Stimulated activated CD8-positive, alpha-beta memory T cell treated with anti-CD3 and anti-CD28 coated beads, Interleukin-15, amount 100 ng/mL, for 1 hour (primary cell): ENCODE measurements around the gene ARHGEF40.

Experiments used
- DNase-seq: peaks from one replicate; pipeline ENCODE4 v3.0.0-alpha.2; 2020; ENCODE audit warnings: low read depth

The ARHGEF40 gene

GRCh38 chr14:21098076-21098891 is 28.2 kb downstream of the ARHGEF40 start, which contains the start of gene ZNF219:
Gene ZNF219, minus strand, starts transcription at chr14:21098655. Its CDS starts 5,064 bp downstream, at chr14:21093591.
- no peak for DNase-seq

DNA sequence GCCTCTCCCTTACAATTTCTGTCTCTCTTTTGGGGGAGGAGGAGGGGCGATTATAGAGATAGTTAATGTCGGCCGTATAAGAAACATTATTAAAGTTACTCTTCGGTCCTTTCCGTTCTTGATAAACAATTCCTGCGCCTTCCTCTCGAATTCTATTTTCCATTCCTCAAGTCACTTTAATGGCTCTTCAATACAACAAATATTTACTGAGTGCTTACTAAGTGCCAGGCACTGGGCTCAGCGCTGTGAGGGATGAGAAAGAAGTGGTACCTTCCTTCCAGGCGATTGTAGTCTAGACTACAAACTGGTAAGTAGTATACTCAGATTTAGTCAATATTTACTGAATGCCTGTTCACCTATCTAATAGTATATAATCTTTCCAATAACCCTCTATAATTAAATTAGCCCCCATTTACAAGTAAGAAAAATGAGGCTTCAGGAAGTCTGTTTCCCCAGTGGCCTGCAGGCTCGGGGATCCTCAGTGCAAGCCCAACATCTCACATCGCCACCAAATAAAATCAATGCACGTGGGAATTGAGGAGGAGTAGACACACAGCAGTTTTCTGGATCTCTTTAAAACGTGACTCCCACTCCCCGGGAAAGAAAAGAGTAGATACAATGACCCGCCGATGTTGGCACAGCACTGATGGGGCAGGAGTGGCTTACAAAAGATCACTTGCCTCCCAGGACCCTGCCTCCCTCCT is 28.9 kb downstream of the ARHGEF40 start:
- no peak for DNase-seq

DNA sequence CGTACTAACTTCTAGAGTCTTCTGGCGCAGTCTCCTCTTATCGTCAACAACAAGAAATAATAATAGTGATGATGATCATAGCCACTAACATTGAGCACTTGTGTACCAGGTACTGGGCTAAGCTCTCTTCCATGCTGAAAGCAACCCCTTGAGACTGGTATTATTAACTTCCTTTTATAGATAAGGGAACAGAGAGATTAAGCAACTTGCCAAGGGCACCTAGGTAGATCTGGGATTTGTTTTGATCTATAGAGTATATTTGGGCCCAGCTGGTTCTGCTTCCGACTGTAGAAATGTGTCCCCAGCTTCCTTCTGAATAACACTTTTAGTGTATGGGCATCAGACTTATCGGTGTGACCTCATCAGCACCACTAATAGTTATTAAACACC is 29.5 kb downstream of the ARHGEF40 start:
- DNase-seq = no peak

DNA sequence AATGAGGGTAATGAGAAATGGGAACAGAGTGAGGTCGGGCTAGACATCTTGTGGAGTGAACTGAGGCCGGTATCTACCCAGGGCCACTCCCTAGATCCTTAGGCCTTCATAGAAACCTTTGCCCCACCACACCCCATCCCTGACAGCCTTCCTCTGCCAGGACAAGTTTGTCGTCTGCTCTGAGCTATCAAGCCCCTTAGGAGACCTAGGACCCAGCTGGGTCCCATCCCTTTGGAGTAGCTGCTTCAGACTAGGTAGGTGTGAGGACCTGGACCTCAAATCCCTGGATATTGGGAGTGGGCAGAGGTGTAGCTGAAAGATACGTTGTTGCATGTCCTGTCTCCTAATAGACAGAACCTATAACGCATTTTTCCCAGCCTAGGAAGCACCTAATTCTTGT is 30.8 kb downstream of the ARHGEF40 start, which contains the start of gene TMEM253:
Gene TMEM253, plus strand, starts transcription at position 136 of the 400 bp plus-strand sequence. CDS start 278 bp downstream, outside the sequence.
- DNase-seq = no peak

GRCh38 chr14:21101802-21102413 is 31.8 kb downstream of the ARHGEF40 start:
- no peak for DNase-seq

- no peak for DNase-seq
These were observed 32.7 kb downstream of the ARHGEF40 start for GRCh38 chr14:21102521-21103410.

DNA sequence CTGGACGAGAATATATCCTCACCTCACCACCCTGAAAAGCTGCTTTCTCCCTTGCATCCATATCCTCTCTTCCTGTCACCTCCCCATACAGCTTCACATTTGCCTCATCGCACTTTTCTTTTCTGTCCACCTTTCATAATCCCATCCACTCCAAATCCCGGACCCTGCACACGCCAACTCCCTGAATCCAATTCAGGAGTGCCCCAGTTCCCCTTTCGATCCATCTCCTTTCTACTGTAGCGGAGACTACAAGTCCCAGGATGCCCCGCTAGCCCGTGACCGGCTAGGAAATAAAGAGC is 33.3 kb downstream of the ARHGEF40 start:
- no peak for DNase-seq

- peak; percentile 91 for DNase-seq
These were observed 33.8 kb downstream of the ARHGEF40 start for GRCh38 chr14:21103710-21104447.

DNA sequence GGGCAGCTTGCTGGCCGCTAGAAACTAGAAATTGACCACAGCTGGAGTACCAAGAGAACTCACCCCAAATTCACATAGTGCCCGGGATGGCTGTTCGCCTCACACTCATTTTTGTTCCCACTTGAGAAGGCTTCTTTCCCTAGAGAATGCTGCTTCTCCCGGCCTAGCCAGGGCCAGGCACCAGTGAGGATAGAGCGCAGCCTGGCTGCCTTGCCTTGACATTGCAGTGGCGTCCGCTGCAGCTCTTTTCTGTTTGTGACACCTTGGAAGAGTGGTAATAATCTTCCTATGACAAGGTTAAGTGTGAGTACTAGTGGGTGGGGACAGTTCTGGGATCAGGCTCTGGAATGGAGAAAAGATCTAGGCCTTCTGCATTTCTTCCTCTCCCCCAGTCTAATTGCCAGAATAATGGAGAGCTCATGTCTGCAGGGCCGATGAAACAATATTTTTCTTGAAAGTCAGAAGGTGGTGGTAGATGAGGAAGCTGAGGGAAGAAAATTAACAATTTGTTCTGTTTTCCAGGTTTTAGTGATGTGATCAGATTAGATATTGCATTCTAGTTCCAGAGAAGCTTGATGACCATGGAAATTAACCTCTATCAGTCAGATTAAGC is 34.5 kb downstream of the ARHGEF40 start:
- DNase-seq = peak; percentile 39

DNA sequence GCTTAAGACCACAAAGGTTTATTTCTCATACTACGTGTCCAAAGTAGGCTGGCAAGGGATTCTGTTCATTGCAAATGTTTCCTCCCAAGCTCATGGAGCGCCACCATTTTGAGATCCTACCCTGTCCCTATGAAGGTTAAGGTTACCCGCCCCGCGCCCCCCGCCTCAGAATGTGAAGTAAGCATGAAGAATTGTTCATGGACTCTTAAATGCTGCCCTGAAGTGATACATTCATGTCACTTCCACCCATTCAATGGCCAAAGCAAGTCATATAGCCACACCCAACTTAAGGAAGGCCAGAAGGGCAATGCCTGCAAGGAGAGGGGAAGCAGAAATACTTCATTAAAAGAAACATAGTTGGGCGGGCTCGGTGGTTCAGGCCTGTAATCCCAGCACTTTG is 35.0 kb downstream of the ARHGEF40 start:
- DNase-seq = no peak

- DNase-seq = no peak
These were observed 36.0 kb downstream of the ARHGEF40 start for GRCh38 chr14:21106176-21106497.

DNA sequence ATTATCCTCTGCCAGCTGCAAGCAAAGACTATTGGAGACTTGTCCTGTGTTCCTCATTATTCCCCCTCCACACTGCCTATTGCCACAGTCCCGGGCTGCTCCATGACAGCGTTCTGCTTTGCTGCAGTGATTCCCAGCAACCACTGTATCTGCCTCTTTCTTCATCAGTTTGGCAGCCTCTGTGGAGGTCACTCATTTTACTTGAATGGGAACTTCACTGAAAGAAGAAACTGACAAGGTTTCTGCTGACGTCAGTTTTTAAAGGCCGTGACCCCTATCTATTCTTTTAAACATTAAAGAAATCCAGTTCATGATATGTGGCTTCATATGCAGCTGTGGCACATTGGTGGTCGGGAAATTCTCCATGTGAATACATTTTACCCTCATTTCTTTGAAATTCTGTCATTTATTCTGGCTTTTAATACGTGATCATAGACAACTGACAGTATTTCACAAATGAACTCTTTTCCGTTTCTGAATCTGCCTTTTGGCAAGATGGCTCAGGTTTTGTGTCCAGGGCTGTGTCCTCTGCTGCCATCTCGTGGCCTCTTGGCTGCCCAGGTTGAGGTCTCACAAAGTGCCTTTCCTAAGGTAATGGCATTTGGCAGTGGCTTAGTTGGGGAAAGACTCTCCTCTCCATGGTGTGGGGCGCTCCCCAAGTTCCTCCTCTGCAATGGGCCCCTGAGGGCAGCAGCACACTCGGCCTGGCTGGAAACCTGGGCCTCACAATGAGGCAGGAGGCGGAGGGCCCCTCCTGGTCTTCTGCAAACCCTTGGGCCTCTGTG is 36.6 kb downstream of the ARHGEF40 start:
- peak; percentile 64 for DNase-seq

GRCh38 chr14:21107283-21107800 is 37.2 kb downstream of the ARHGEF40 start:
- DNase-seq = no peak

DNA sequence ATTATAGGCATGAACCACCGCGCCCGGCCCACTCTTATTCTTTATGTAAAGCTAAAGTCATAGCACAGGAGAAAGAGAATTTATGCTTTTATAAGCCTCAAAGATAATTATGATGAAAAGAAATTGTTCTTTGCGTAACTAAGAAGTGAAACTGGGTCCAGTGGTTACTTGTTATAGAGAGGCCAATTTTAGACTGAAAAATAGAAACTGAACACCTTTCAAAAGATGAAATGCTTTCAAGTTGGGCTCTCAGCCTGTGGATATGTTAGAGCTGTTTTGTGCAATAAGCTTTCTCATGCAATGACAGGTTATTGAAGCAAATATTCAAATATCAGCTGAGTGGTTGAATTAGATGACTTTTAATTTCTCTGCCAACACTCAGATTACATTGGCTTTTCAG is 38.7 kb downstream of the ARHGEF40 start:
- DNase-seq = no peak

DNA sequence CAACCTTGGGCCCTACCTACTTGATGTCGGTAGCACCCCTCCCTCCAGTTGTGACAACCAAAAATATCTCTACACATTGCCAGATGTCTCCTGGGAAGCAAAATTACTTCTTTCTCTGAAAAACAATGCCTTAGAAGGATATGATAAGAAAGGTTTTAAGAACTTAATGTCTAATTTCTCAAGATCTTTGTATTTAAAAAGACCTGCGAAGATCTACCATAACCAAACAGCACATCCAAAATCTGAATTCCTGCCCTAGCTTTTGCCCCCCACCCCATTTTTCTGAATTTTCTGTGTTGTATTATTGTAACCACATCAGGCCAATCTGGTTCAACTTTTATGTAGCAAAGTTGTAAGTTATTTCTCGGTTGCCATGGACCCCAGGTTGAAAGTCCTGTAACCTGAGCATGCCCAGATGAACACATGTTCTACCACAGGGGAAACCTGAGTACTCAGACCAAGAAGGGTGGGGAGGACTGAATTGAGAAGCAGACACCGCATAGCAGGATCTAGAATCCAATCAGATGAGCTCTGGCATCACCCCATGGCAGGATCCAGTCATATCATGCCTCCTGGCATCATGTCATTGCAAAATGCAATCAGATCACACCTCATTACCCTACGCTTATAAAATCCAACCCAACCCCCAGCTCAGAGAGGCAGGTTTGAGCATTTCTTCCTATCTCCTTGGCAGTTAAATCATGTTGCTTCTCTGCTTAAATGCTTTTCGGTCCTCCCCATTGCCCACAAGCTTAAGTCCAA is 39.5 kb downstream of the ARHGEF40 start:
- no peak for DNase-seq

GRCh38 chr14:21112255-21112654 is 42.2 kb downstream of the ARHGEF40 start:
- DNase-seq = no peak

GRCh38 chr14:21113369-21113768 is 43.3 kb downstream of the ARHGEF40 start:
- DNase-seq = no peak

GRCh38 chr14:21118933-21119332 is 48.8 kb downstream of the ARHGEF40 start:
- no peak for DNase-seq

- DNase-seq = no peak
These were observed 50.6 kb downstream of the ARHGEF40 start for GRCh38 chr14:21120686-21121085.
